Fibroblast of lung (primary cell): ENCODE results near the gene CEP43. TPM values are rescaled to one million over a fixed set of nuclear protein-coding genes. Genes with fewer than 3 reads are reported as not detected.
A peak's percentile ranks its signal among the peaks of the same experiment; 100 is the strongest.

Source experiments
- DNase-seq, 2 donors: peaks; one replicate each; pipeline versions ENCODE4 v3.0.0 to v3.0.0-alpha.2; 2010; ENCODE audit warnings: low read depth in 2 of 2
- H2AFZ ChIP-seq: 2 replicates; pipeline ENCODE4 v1.5.1; 2012; ENCODE audit warnings: low read length, control low read depth, inconsistent platforms
- H3K27ac ChIP-seq: 2 replicates; pipeline ENCODE4 v1.5.1; 2011; ENCODE audit warnings: low read length, control low read depth; ENCODE audit not compliant: insufficient read depth
- H3K27me3 ChIP-seq: 2 replicates; pipeline ENCODE4 v1.5.1; 2011; ENCODE audit warnings: mild to moderate bottlenecking, low read length; ENCODE audit not compliant: control insufficient read depth, insufficient read depth
- H3K36me3 ChIP-seq: 2 replicates; pipeline ENCODE4 v1.5.1; 2011; ENCODE audit warnings: low read length; ENCODE audit not compliant: control insufficient read depth, insufficient read depth
- H3K4me1 ChIP-seq: 2 replicates; pipeline ENCODE4 v1.5.1; 2011; ENCODE audit warnings: low read length; ENCODE audit not compliant: control insufficient read depth, insufficient read depth; ENCODE audit errors: extremely low read depth
- H3K4me2 ChIP-seq: 2 replicates; pipeline ENCODE4 v1.5.1; 2011; ENCODE audit warnings: low read length, control low read depth; ENCODE audit not compliant: insufficient read depth; ENCODE audit errors: extremely low read depth
- H3K4me3 ChIP-seq, 4 experiments: fragments of 200-600 bp in 1 of 4; sonication (generic) in 1 of 4; replicated peaks in 1 of 4; 2 replicates each; pipeline ENCODE4 v1.5.1; 2011 to 2016; ENCODE audit warnings: low read length in 4 of 4, low read depth in 3 of 4, mild to moderate bottlenecking in 3 of 4, control low read depth in 2 of 4, inconsistent platforms in 1 of 4, mixed read lengths in 1 of 4; ENCODE audit not compliant: insufficient read depth in 1 of 4; ENCODE audit errors: control extremely low read depth in 1 of 4
- H3K79me2 ChIP-seq: 2 replicates; pipeline ENCODE4 v1.5.1; 2012; ENCODE audit warnings: mild to moderate bottlenecking, low read length, inconsistent platforms; ENCODE audit not compliant: control insufficient read depth, insufficient read depth
- H3K9ac ChIP-seq: 2 replicates; pipeline ENCODE4 v1.5.1; 2011; ENCODE audit warnings: mild to moderate bottlenecking, low read length, control low read depth; ENCODE audit not compliant: insufficient read depth
- H3K9me3 ChIP-seq: 2 replicates; pipeline ENCODE4 v1.5.1; 2012; ENCODE audit warnings: low read depth, low read length; ENCODE audit not compliant: control insufficient read depth, insufficient read depth
- H4K20me1 ChIP-seq: 2 replicates; pipeline ENCODE4 v1.5.1; 2011; ENCODE audit warnings: low read length; ENCODE audit not compliant: control insufficient read depth, insufficient read depth; ENCODE audit errors: extremely low read depth
- CTCF ChIP-seq, 2 donors: IDR thresholded peaks in 1 of 2; conservative IDR thresholded peaks in 1 of 2; 1 replicate in 1 of 2; 2 replicates in 1 of 2; pipeline ENCODE4 v1.5.1; 2011 to 2012; ENCODE audit warnings: low read length in 2 of 2, control low read depth in 1 of 2, inconsistent platforms in 1 of 2, low read depth in 1 of 2, mild to moderate bottlenecking in 1 of 2
- EZH2 ChIP-seq: IDR thresholded peaks from 2 replicates; pipeline ENCODE4 v1.5.1; 2012; ENCODE audit warnings: low read length, control low read depth, mild to moderate bottlenecking; ENCODE audit errors: missing control alignments
- polyA plus RNA-seq, 2 donors: library from polyadenylated mRNA; depleted of rRNA in 1 of 2; stranded (reverse) in 1 of 2; unstranded in 1 of 2; fragments of >200 nt; gene quantifications; 2 replicates each; pipeline ENCODE4 v1.2.1, GENCODE V29; 2011 to 2012; ENCODE audit warnings: missing spikeins in 1 of 2
- total RNA-seq: library from RNA; depleted of rRNA; stranded (reverse); fragments of >200 nt; gene quantifications from 2 replicates; pipeline ENCODE4 v1.2.1, GENCODE V29; 2014

The CEP43 gene
- total and polyA plus RNA-seq, 2 donors (not counting 1 experiment from before 2014, with no cell fraction given): 11.2 to 18.0 TPM

DNA sequence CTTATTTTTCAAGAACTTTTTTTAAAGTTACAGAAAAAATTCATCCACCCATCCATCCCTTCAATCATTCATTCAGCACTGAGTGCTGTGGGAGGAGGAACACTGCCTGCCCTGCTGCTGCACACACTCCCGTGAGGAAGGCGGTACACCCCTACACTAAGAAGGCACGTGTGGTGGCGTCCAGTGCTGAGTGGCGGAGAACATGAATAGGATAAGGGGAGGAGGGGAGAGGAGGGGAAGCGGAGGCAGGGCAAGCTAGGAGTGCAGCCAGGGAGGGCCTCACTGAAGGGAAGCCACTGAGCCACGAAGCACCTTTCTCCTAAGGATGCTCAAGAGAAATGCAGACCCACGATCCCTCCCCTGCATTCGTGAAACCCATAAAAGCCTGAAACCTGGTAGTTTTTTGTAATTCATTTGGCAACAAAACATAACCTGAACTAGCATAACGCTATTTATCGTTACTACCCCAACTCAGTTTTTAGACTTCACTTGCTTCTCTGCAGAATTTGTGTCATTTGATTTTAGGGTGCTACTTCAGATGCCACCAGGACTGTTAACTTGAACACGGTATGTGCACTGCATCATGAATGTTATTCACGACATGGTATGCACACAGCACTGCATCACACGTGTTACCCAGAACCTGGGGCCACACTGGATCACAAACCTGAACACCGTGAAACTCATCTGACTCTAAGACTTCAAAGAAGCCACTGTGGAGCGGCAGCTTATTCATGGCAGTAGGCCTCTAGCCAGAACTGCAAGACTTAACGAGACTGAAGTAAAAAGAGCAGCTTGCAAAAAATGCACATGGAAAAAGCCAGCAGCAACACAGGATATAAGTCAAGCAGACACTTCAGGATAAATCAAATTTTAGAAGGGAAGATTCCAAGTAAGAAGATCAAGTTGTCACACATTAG lies 46.4 kb upstream of the CEP43 start:
- no peak overlapping the region for H3K4me2 ChIP-seq
- H3K4me1 ChIP-seq: no peaks in the 10 kb centered on the region
- H3K27me3 ChIP-seq: no peaks in the 10 kb centered on the region
- H3K79me2 ChIP-seq: no peaks in the 10 kb centered on the region
- TF ChIP-seq EZH2: no peak
- no peak for TF ChIP-seq CTCF (conservative IDR thresholded peaks at IDR 0.05 in 1 of 2, IDR thresholded peaks at IDR 0.05 in 1 of 2; ENCODE audit: low read depth in 1 of 2, low read length in 2 of 2)
- no peaks in the 10 kb centered on the region for H3K9me3 ChIP-seq
- DNase-seq: no peak
- H3K27ac ChIP-seq: no peak overlapping the region
- no peak overlapping the region for H3K9ac ChIP-seq
- H2AFZ ChIP-seq: no peak overlapping the region
- H4K20me1 ChIP-seq: no peaks in the 10 kb centered on the region
- H3K36me3 ChIP-seq: no peaks in the 10 kb centered on the region
- H3K4me3 ChIP-seq: no peak overlapping the region

DNA sequence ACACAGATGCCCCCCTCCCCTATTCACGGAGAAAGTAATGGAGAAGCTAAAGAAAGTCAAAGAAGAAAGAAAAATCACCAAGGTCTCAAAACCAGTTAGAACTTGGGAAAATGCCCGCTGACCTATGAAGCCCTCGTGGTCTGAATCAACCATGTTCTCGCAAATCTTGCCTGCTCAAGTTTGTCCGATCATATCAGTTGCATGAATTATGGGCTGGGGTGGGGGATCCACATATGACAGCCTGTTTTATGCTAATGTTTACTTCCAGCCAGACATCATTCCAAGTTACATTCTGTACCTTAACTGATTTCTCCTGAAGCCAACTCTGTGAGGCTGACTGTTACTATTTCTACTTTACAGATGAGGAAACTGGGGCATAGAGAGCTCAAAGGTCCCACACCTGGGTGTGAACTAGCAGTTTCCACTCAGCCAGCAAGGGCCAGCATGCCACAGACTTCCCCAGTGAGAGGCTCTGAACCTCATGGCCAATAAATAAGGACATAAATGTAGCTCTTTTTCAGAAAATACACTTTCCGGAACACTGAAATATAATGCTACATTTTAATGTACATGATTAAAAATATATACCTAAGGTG lies 45.0 kb upstream of the CEP43 start:
- no peak overlapping the region for H3K4me2 ChIP-seq
- no peaks in the 10 kb centered on the region for H3K9me3 ChIP-seq
- H3K36me3 ChIP-seq: no peaks in the 10 kb centered on the region
- no peaks in the 10 kb centered on the region for H3K27me3 ChIP-seq
- no peak overlapping the region for H3K9ac ChIP-seq
- no peaks in the 10 kb centered on the region for H4K20me1 ChIP-seq
- no peak overlapping the region for H2AFZ ChIP-seq
- TF ChIP-seq EZH2 (no peak), CTCF (conservative IDR thresholded peaks at IDR 0.05 in 1 of 2, IDR thresholded peaks at IDR 0.05 in 1 of 2; ENCODE audit: low read depth in 1 of 2, low read length in 2 of 2) (no peak)
- H3K27ac ChIP-seq: no peak overlapping the region
- H3K4me3 ChIP-seq: no peak overlapping the region
- DNase-seq: no peak
- H3K4me1 ChIP-seq: no peaks in the 10 kb centered on the region
- H3K79me2 ChIP-seq: no peaks in the 10 kb centered on the region

DNA sequence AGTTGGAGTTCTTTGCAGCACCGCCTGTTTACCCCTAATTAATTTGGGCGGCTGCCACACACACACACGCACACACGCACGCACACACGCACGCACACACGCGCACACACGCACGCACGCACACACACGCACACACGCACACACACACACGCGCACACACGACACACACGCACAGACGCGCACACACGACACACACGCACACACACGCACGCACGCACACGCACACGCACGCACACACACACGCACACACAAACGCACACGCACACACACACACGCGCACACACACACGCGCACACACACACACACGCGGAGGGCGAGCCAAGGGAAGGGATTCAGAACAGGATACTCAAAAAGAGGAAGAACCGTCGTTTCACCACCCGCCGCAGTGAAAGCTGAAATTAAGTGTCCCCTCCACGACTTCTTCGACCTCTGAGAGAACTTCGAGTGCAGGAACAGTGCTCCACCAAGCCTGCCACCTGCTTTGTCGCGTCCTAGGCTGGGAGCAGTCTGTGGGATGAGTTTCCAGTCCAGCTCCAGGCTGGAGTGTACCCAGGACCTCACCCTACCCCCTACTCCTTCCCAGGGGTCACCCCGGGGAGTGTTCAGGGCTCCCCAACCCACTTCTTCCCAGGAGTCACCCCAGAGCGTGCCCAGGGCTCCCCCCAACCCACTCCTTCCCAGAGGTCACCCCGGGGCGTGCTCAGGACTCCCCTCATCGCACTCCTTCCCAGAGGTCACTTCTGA lies 43.9 kb upstream of the CEP43 start:
- Histone ChIP-seq H3K79me2 (no peaks in the 10 kb centered on the region), H3K27ac (no peak overlapping the region), H3K4me3 (peak overlapping the region; percentile 56 to 81 (median 77)), H3K36me3 (no peaks in the 10 kb centered on the region), H3K9me3 (no peaks in the 10 kb centered on the region), H3K4me2 (peak overlapping the region; percentile 75), H2AFZ (no peak overlapping the region), H3K27me3 (no peaks in the 10 kb centered on the region), H4K20me1 (no peaks in the 10 kb centered on the region), H3K9ac (no peak overlapping the region), H3K4me1 (no peaks in the 10 kb centered on the region)
- no peak for DNase-seq
- no peak for TF ChIP-seq EZH2
- TF ChIP-seq CTCF (conservative IDR thresholded peaks at IDR 0.05 in 1 of 2, IDR thresholded peaks at IDR 0.05 in 1 of 2; ENCODE audit: low read depth in 1 of 2, low read length in 2 of 2): no peak
